Neutrophil (primary cell): Measurements from ENCODE around the gene KIF1C.
A peak's percentile ranks its signal among the peaks of the same experiment; 100 is the strongest.

Experiments used
- H3K27ac ChIP-seq: fragments of 200-600 bp; sonication (generic); 2 replicates; pipeline ENCODE4 v1.5.1; 2016; ENCODE audit warnings: mild to moderate bottlenecking, moderate library complexity
- H3K27me3 ChIP-seq: fragments of 200-600 bp; sonication (generic); 2 replicates; pipeline ENCODE4 v1.6.0; 2016; ENCODE audit warnings: mild to moderate bottlenecking
- H3K36me3 ChIP-seq: fragments of 200-600 bp; sonication (generic); 2 replicates; pipeline ENCODE4 v1.5.1; 2017
- H3K4me1 ChIP-seq, 2 experiments: fragments of 200-600 bp in 1 of 2; sonication (generic) in 1 of 2; 1 replicate in 1 of 2; 2 replicates in 1 of 2; pipeline versions ENCODE4 v1.5.1 to v1.6.1; 2013 to 2016; ENCODE audit warnings: low read depth in 1 of 2, low read length in 1 of 2, mild to moderate bottlenecking in 1 of 2, moderate library complexity in 1 of 2; ENCODE audit not compliant: control insufficient read depth in 1 of 2, insufficient read depth in 1 of 2
- H3K4me3 ChIP-seq, 2 experiments: fragments of 200-600 bp in 1 of 2; sonication (generic) in 1 of 2; 1 replicate in 1 of 2; 2 replicates in 1 of 2; pipeline ENCODE4 v1.5.1; 2013 to 2016; ENCODE audit warnings: low read depth in 1 of 2, low read length in 1 of 2, mild to moderate bottlenecking in 1 of 2, moderate library complexity in 1 of 2
- H3K9me3 ChIP-seq: fragments of 200-600 bp; sonication (generic); 2 replicates; pipeline ENCODE4 v1.5.1; 2016
- TF ChIP-seq, protein P1 (sequence below): fragments of 200-600 bp; sonication (generic); IDR thresholded peaks from 2 replicates; pipeline ENCODE4 v1.5.1; 2016; ENCODE audit warnings: antibody characterized with exemption

The KIF1C gene

DNA sequence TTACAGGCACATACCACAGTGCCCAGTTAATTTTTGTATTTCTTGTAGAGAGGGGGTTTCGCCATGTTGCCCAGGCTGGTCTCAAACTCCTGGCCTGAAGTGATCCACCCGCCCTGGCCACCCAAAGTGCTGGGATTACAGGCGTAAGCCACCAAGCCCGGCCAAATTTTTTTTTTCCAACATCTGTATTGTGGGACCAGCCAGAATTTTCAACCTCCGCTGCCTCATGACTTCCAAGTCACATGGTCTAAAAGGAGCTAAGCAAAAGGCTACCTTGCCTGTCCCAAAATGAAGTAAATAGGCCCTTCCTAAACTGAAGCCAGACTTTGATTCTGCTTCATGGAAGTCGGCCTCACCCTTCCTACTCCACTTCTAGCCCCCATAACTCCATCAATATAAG is 25.9 kb upstream of the KIF1C start:
- Histone ChIP-seq H3K4me3 (no peak overlapping the region), H3K9me3 (no peaks in the 10 kb centered on the region), H3K36me3 (peaks cover 75% of the 10 kb centered on the region), H3K27ac (peak overlapping the region; percentile 81), H3K4me1 (peaks cover 39 to 42% of the 10 kb centered on the region in 2 experiments), H3K27me3 (no peaks in the 10 kb centered on the region)
- TF ChIP-seq, protein P1, sequence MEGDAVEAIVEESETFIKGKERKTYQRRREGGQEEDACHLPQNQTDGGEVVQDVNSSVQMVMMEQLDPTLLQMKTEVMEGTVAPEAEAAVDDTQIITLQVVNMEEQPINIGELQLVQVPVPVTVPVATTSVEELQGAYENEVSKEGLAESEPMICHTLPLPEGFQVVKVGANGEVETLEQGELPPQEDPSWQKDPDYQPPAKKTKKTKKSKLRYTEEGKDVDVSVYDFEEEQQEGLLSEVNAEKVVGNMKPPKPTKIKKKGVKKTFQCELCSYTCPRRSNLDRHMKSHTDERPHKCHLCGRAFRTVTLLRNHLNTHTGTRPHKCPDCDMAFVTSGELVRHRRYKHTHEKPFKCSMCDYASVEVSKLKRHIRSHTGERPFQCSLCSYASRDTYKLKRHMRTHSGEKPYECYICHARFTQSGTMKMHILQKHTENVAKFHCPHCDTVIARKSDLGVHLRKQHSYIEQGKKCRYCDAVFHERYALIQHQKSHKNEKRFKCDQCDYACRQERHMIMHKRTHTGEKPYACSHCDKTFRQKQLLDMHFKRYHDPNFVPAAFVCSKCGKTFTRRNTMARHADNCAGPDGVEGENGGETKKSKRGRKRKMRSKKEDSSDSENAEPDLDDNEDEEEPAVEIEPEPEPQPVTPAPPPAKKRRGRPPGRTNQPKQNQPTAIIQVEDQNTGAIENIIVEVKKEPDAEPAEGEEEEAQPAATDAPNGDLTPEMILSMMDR: no peak

DNA sequence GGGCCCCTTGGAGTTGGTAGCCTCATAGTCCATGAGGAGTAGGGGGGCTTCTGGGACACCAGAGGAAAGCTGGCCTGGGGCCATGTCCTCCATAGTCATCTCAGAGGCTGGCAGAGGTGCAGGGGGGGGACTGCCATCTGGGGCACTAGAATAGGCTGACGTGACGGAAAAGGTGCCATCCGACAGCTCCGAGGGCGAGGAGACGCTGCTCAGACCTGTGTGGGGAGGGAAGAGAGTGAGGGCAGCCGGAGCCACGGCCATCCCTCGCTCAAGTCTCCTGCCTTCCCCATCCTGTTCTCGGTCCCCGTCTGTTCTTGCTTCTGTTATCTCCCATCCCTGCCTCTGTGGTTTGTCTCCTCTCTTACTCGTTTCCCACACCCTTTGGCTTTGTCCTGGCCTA is 25.4 kb upstream of the KIF1C start:
- Histone ChIP-seq H3K9me3 (no peaks in the 10 kb centered on the region), H3K27ac (peak overlapping the region; percentile 81), H3K36me3 (peaks cover 80% of the 10 kb centered on the region), H3K4me3 (no peak overlapping the region), H3K27me3 (no peaks in the 10 kb centered on the region), H3K4me1 (peaks cover 37 to 40% of the 10 kb centered on the region in 2 experiments)
- TF ChIP-seq, protein P1: no peak

DNA sequence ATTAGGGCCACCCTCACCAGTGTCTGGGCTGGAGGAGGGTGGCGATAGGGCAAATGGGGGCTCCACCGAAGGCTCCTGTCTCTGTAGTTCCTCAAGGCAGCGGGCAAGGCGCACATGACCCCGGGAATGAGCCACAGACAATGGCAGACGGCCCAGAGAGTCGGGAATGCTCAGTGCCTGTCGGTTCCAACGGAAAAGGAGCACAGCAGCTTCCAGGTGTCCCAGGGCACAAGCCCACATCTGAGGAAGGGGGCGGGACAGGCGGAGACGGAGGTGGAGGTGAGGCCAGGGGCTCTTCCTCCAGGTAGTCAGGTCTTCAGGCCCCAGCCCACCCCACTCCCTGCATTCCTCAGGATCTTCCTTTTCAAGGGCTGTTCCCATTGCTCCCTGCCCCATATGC is 25.0 kb upstream of the KIF1C start:
- H3K4me3 ChIP-seq: peak overlapping the region in 1 of 2 experiments; percentile 47
- H3K9me3 ChIP-seq: no peaks in the 10 kb centered on the region
- no peaks in the 10 kb centered on the region for H3K27me3 ChIP-seq
- H3K4me1 ChIP-seq: peaks cover 40 to 43% of the 10 kb centered on the region in 2 experiments
- TF ChIP-seq, protein P1: no peak
- peak overlapping the region; percentile 81 for H3K27ac ChIP-seq
- peaks cover 84% of the 10 kb centered on the region for H3K36me3 ChIP-seq

DNA sequence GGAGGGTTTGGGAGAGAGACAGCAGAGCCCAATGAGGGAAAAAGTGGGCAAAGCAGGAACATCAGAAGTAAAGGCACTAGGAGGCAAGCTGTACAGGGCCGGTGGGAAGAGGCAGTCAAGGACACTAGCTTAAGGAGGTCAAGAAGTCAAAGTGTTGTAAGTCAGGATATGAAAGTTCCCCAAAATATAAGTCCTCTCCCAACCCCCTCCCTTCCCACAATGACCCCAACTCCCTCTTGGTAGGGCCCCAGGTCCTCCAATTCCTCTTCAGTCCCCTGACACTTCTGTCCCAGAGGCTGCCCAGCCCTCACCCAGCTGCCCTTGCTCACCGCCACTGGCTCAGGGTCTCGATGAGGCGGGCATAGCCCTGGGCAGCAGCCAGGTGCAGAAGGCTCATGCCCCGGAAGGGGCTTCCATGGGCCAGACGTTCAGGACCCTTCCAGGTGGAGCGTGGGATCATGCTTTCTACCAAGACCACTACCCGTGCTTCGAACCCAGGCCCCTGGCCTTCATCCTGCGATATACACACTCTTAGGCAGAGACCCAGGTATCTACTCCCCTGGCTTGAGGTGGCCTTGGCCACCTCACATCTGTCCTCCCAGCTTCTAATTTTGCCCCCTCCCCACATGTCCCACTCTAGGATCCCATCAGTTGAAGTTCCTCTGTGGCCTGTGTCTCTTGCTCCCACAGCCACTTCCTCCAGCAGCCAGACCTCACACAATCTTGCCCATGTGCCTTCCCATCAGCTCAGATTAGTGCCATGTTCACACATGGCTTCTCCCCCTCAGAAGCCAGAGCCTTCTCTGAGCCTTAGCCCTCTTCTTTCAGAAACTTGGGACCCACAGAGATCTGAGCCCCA is 24.3 kb upstream of the KIF1C start:
- Histone ChIP-seq H3K9me3 (no peaks in the 10 kb centered on the region), H3K27me3 (no peaks in the 10 kb centered on the region), H3K27ac (peak overlapping the region; percentile 81), H3K36me3 (peaks cover 89% of the 10 kb centered on the region), H3K4me3 (peak overlapping the region in 1 of 2 experiments; percentile 47), H3K4me1 (peaks cover 40 to 43% of the 10 kb centered on the region in 2 experiments)
- TF ChIP-seq, protein P1: no peak

DNA sequence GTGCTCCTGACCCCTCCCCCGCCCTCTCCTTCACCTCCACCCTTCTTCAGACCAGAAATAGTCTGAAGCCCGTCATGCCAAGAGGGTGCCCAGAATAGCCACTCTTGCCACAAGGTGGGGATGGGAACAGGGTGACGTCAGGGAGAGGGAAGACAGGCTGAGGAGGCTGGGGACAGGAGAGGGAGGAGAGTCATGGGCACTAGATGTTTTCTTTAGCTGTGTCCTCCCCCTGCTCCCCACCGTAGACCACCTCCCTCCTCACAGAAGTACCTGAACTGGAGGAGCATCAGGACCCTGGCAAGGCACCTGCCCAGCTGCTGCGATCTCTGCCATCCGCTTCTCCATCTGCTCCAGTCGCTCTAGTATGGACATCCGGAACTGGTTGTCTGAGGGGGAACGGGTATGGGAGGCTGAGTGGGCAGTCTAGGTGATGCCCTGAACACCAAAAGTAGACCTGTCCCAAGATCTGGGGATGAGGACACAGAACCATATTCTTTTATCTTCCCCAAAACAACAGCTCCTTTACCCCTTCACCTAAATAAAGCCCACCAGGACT is 23.6 kb upstream of the KIF1C start:
- peaks cover 82% of the 10 kb centered on the region for H3K36me3 ChIP-seq
- H3K4me3 ChIP-seq: peak overlapping the region in 1 of 2 experiments; percentile 47
- peaks cover 40 to 43% of the 10 kb centered on the region in 2 experiments for H3K4me1 ChIP-seq
- H3K27me3 ChIP-seq: no peaks in the 10 kb centered on the region
- no peaks in the 10 kb centered on the region for H3K9me3 ChIP-seq
- TF ChIP-seq, protein P1: no peak
- peak overlapping the region; percentile 81 for H3K27ac ChIP-seq
